ENCODE results near the gene DERA. TPM values are rescaled to one million over a fixed set of nuclear protein-coding genes. Genes with fewer than 3 reads are reported as not detected.
"Not testable (repeated sequence)": the region's sequence is repeated elsewhere in the genome, so short reads cannot be mapped to it uniquely, and the experiment has no call there.

Gene DERA
- total RNA-seq, 1 donor from 2014 or later, result 5.6 TPM

DNA sequence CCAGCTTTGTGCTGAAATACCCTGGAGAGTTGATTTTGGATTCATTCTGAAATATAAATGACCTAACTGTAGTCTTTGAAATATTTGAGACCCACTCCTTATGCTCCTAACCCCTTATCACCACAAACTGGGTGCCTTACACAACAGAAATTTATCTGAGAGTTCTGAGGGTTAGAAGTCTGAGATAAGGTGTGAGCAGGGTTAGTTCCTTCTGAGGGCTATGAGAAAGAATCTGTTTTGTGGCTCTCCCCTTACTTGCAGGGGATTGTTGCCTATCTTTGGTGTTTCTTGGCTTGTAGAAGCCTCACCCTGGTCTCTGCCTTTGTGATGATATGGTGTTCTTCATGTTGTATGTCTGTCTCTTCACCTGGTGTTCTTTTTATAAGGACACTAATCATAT, 91.7 kb downstream of the DERA start:
- Histone ChIP-seq H3K9me3 (no peaks in the 10 kb centered on the region), H3K27ac (no peak overlapping the region), H3K4me3 (no peak overlapping the region), H3K36me3 (no peaks in the 10 kb centered on the region), H3K27me3 (no peaks in the 10 kb centered on the region), H3K4me1 (no peaks in the 10 kb centered on the region)
- TF ChIP-seq CTCF (IDR thresholded peaks at IDR 0.05), result no peak
- DNase-seq (ENCODE audit: low spot score in 2 of 2), result no peak
- intact Hi-C loops (cut with DNase I), result no loop called here

DNA sequence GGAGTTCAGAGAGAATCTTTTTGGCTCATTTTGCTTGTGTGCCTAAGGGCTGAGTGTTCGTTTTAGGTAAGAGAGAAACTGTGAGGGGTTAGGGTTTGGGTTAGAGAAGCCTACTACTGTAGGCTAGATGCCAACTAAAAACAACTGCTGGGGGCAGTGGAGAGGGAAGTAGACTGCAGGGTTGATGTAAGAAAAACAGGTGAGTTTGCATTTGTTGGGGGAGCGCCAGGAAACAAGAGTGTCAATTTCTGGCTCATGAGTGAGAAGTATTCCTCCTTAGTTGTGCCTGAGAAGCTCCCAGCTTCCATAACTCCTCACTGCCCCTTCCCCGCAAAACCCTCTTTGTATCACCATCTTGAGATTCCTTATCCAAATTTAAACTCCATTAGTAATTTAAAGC, 92.3 kb downstream of the DERA start:
- H3K27me3 ChIP-seq, result no peaks in the 10 kb centered on the region
- DNase-seq (ENCODE audit: low spot score in 2 of 2), result no peak
- H3K9me3 ChIP-seq, result no peaks in the 10 kb centered on the region
- no peaks in the 10 kb centered on the region for H3K4me1 ChIP-seq
- no peak overlapping the region for H3K4me3 ChIP-seq
- TF ChIP-seq CTCF (IDR thresholded peaks at IDR 0.05), result no peak
- H3K36me3 ChIP-seq, result no peaks in the 10 kb centered on the region
- intact Hi-C loops (cut with DNase I), result no loop called here
- H3K27ac ChIP-seq, result no peak overlapping the region

- H3K36me3 ChIP-seq, result no peaks in the 10 kb centered on the region
- H3K27me3 ChIP-seq, result no peaks in the 10 kb centered on the region
- peaks cover 0 to under 1% of the 10 kb centered on the region in 2 donors for H3K4me1 ChIP-seq
- TF ChIP-seq CTCF (IDR thresholded peaks at IDR 0.05), result no peak
- no peak overlapping the region for H3K4me3 ChIP-seq
- DNase-seq (ENCODE audit: low spot score in 2 of 2), result no peak
- intact Hi-C loops (cut with DNase I), result no loop called here
- no peaks in the 10 kb centered on the region for H3K9me3 ChIP-seq
- no peak overlapping the region for H3K27ac ChIP-seq
Observed at GRCh38 chr12:16006752-16007151, 95.6 kb downstream of the DERA start.

- Histone ChIP-seq H3K27ac (no peak overlapping the region), H3K36me3 (no peaks in the 10 kb centered on the region), H3K4me3 (no peak overlapping the region), H3K9me3 (no peaks in the 10 kb centered on the region), H3K27me3 (no peaks in the 10 kb centered on the region), H3K4me1 (peaks cover 0 to 3% of the 10 kb centered on the region in 2 donors)
- intact Hi-C loops (cut with DNase I), result no loop called here
- no peak for DNase-seq (ENCODE audit: low spot score in 2 of 2)
- TF ChIP-seq CTCF (IDR thresholded peaks at IDR 0.05), result no peak
Observed at GRCh38 chr12:16008421-16008824, 97.3 kb downstream of the DERA start.

DNA sequence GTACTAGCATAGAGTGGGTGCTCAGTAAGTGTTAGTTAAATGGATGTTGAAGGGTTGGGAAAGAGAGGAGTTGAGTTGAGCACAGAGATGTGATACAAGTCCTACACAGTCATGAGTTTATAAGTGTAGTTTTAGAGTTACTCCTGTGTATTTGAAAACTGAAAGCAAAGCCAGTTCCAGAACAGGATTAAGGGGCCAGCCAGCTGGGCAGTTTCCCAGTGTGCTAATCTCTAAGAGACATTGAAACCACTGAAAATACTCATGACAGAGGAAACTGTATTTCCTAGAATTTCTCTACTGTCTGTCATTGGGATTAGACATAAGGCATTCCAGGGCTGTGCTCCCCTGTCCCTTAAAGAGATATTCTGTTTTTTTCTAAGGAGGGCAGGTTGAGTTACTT, 101.0 kb downstream of the DERA start:
- Histone ChIP-seq H3K36me3 (peaks cover 3 to 7% of the 10 kb centered on the region in 2 donors), H3K27me3 (no peaks in the 10 kb centered on the region), H3K27ac (peak overlapping the region in 1 of 2 donors; percentile 30), H3K4me3 (no peak overlapping the region), H3K9me3 (no peaks in the 10 kb centered on the region), H3K4me1 (peaks cover 0 to 3% of the 10 kb centered on the region in 2 donors)
- no peak for TF ChIP-seq CTCF (IDR thresholded peaks at IDR 0.05)
- intact Hi-C loops (cut with DNase I), result no loop called here
- no peak for DNase-seq (ENCODE audit: low spot score in 2 of 2)

DNA sequence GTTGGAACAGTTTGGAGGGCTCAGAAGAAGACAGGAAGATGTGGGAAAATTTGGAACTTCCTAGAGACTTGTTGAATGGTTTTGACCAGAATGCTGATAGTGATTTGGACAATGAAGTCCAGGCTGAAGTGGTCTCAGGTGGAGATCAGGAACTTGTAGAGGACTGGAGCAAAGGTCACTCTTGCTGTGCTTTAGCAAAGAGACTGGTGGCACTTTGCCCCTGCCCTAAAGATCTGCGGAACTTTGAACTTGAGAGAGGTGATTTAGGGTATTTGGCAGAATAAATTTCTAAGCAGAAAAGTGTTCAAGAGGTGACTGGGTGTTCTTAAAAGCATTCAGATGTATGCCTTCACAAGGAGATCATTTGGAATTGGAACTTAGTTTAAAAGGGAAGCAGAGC, 102.6 kb downstream of the DERA start:
- H3K9me3 ChIP-seq; H3K4me1 ChIP-seq; H3K4me3 ChIP-seq; H3K27me3 ChIP-seq; intact Hi-C loops (cut with DNase I); H3K36me3 ChIP-seq; DNase-seq (ENCODE audit: low spot score in 2 of 2); H3K27ac ChIP-seq: not testable (repeated sequence)

DNA sequence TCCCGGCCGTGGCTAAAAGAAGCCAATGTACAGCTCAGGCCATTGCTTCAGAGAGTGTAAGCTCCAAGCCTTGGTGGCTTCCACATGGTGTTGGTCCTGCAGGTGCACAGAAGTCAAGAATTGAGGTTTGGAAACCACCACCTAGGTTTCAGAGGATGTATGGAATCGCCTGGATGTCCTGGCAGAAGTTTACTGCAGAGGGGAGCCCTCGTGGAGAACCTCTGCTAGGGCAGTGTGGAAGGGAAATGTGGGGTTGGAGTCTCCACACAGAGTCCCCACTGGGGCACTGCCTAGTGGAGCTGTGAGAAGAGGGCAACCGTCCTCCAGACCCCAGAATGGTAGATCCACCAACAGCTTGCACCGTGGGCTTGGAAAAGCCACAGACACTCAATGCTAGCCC, 103.3 kb downstream of the DERA start:
- H3K27me3 ChIP-seq; H3K9me3 ChIP-seq; H3K27ac ChIP-seq; H3K36me3 ChIP-seq; DNase-seq (ENCODE audit: low spot score in 2 of 2); intact Hi-C loops (cut with DNase I); H3K4me1 ChIP-seq; H3K4me3 ChIP-seq: not testable (repeated sequence)

All from ascending aorta (tissue), 2 donors.